Uterus (tissue), 2 donors: ENCODE results near the gene TUBA1A.

Experiments used
- POLR2A ChIP-seq, 2 donors: fragments of 450-650 bp; IDR thresholded peaks; one replicate each; pipeline ENCODE4 v1.6.1; 2016; ENCODE audit warnings: antibody characterized with exemption in 2 of 2, mild to moderate bottlenecking in 1 of 2, moderate library complexity in 1 of 2
- TF ChIP-seq, protein P1 (sequence below), 4 experiments: fragments of 200-600 bp in 2 of 4; fragments of 450-650 bp in 2 of 4; sonication (generic) in 2 of 4; IDR thresholded peaks; one replicate each; pipeline ENCODE4 v1.5.1; 2016 to 2019; ENCODE audit warnings: antibody characterized with exemption in 4 of 4, mild to moderate bottlenecking in 2 of 4, moderate library complexity in 1 of 4

DNA sequence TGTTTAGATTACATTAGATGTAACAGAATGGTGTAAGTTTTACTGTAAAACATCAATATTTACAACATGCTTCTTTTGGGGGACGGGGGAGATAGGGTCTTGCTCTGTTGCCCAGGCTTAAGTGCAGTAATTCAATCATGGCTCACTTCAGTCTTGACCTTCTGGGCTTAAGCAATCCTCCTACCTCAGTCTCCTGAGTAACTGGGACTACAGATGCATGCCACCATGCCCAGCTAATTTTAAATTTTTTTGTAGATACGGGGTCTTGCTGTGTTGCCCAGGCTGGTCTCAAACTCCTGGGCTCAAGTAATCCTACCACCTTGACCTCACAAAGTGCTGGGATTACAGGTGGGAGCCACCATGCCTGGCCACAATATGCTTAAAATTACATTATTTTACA lies 23.8 kb downstream of the TUBA1A start:
- TF ChIP-seq, protein P1, sequence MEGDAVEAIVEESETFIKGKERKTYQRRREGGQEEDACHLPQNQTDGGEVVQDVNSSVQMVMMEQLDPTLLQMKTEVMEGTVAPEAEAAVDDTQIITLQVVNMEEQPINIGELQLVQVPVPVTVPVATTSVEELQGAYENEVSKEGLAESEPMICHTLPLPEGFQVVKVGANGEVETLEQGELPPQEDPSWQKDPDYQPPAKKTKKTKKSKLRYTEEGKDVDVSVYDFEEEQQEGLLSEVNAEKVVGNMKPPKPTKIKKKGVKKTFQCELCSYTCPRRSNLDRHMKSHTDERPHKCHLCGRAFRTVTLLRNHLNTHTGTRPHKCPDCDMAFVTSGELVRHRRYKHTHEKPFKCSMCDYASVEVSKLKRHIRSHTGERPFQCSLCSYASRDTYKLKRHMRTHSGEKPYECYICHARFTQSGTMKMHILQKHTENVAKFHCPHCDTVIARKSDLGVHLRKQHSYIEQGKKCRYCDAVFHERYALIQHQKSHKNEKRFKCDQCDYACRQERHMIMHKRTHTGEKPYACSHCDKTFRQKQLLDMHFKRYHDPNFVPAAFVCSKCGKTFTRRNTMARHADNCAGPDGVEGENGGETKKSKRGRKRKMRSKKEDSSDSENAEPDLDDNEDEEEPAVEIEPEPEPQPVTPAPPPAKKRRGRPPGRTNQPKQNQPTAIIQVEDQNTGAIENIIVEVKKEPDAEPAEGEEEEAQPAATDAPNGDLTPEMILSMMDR (IDR thresholded peaks at IDR 0.05) = no peak
- TF ChIP-seq POLR2A (IDR thresholded peaks at IDR 0.05) = no peak
